ENCODE data around the gene LRRC4. TPM values are rescaled to one million over a fixed set of nuclear protein-coding genes. Genes with fewer than 3 reads are reported as not detected.

The LRRC4 gene
- total RNA-seq, 2 donors from 2014 or later: 0.23 to 5.7 TPM

- no peaks in the 10 kb centered on the region for H3K4me1 ChIP-seq (replicated peaks)
- TF ChIP-seq POLR2AphosphoS5 (IDR thresholded peaks at IDR 0.05) (no peak), CTCF (IDR thresholded peaks at IDR 0.05) (no peak), POLR2A (IDR thresholded peaks at IDR 0.05) (no peak)
- 91% methylated on average over 8 of the region's 8 CpGs for WGBS
- H3K9me3 ChIP-seq: no peaks in the 10 kb centered on the region
- no peak overlapping the region for H3K4me3 ChIP-seq
- no peak overlapping the region for H3K27ac ChIP-seq
- no peaks in the 10 kb centered on the region for H3K27me3 ChIP-seq (replicated peaks; ENCODE audit: insufficient read depth)
- intact Hi-C loops (cut with DNase I): no loop called here
- DNase-seq (ENCODE audit: low spot score): no peak
- H3K36me3 ChIP-seq: peaks cover 0 to 2% of the 10 kb centered on the region in 2 donors
Measured at GRCh38 chr7:128076196-128076795, 45.1 kb upstream of the LRRC4 start.

- H3K36me3 ChIP-seq: no peaks in the 10 kb centered on the region
Measured at GRCh38 chr7:128075242-128076095, 44.2 kb upstream of the LRRC4 start.

GRCh38 chr7:128074736-128075135 lies 43.5 kb upstream of the LRRC4 start:
- H3K4me1 ChIP-seq (replicated peaks): no peaks in the 10 kb centered on the region
- WGBS: 83% methylated on average over 6 of the region's 6 CpGs
- intact Hi-C loops (cut with DNase I): no loop called here
- no peaks in the 10 kb centered on the region for H3K36me3 ChIP-seq
- no peak for DNase-seq (ENCODE audit: low spot score)
- H3K27ac ChIP-seq: no peak overlapping the region
- no peak for TF ChIP-seq POLR2AphosphoS5 (IDR thresholded peaks at IDR 0.05)
- no peaks in the 10 kb centered on the region for H3K9me3 ChIP-seq
- no peaks in the 10 kb centered on the region for H3K27me3 ChIP-seq (replicated peaks; ENCODE audit: insufficient read depth)
- H3K4me3 ChIP-seq: no peak overlapping the region

More at GRCh38 chr7:128075242-128076095, 44.2 kb upstream of the LRRC4 start:
- Histone ChIP-seq H3K4me1 (replicated peaks) (no peaks in the 10 kb centered on the region), H3K4me3 (no peak overlapping the region), H3K27me3 (replicated peaks; ENCODE audit: insufficient read depth) (no peaks in the 10 kb centered on the region), H3K27ac (no peak overlapping the region), H3K9me3 (no peaks in the 10 kb centered on the region)
- WGBS: 84% methylated on average over 12 of the region's 12 CpGs
- TF ChIP-seq POLR2AphosphoS5 (IDR thresholded peaks at IDR 0.05) (no peak), POLR2A (IDR thresholded peaks at IDR 0.05) (no peak), CTCF (IDR thresholded peaks at IDR 0.05) (no peak)
- intact Hi-C loops (cut with DNase I): no loop called here
- DNase-seq (ENCODE audit: low spot score): no peak

- no peak overlapping the region for H3K27ac ChIP-seq
- no peak overlapping the region for H3K4me3 ChIP-seq
- H3K9me3 ChIP-seq: no peaks in the 10 kb centered on the region
- H3K4me1 ChIP-seq (replicated peaks): no peaks in the 10 kb centered on the region
- H3K36me3 ChIP-seq: no peaks in the 10 kb centered on the region
- no peak for DNase-seq (ENCODE audit: low spot score)
- intact Hi-C loops (cut with DNase I): no loop called here
- 88% methylated on average over 14 of the region's 19 CpGs for WGBS
- TF ChIP-seq POLR2AphosphoS5 (IDR thresholded peaks at IDR 0.05) (no peak), POLR2A (IDR thresholded peaks at IDR 0.05) (no peak)
- H3K27me3 ChIP-seq (replicated peaks; ENCODE audit: insufficient read depth): no peaks in the 10 kb centered on the region
Measured at GRCh38 chr7:128074336-128074735, 43.1 kb upstream of the LRRC4 start.

GRCh38 chr7:128073671-128074310 lies 42.6 kb upstream of the LRRC4 start:
- no peak for DNase-seq (ENCODE audit: low spot score)
- Histone ChIP-seq H3K9me3 (no peaks in the 10 kb centered on the region), H3K4me1 (replicated peaks) (no peaks in the 10 kb centered on the region), H3K4me3 (no peak overlapping the region), H3K27me3 (replicated peaks; ENCODE audit: insufficient read depth) (no peaks in the 10 kb centered on the region), H3K36me3 (no peaks in the 10 kb centered on the region), H3K27ac (no peak overlapping the region)
- 82% methylated on average over 15 of the region's 15 CpGs for WGBS
- TF ChIP-seq CTCF (IDR thresholded peaks at IDR 0.05) (no peak), POLR2AphosphoS5 (IDR thresholded peaks at IDR 0.05) (no peak)
- intact Hi-C loops (cut with DNase I): no loop called here

Data from prostate gland (tissue), 2 donors.